Measurements from ENCODE around the gene ASPA.
"Not testable (repeated sequence)": the region's sequence is repeated elsewhere in the genome, so short reads cannot be mapped to it uniquely, and the experiment has no call there.

Gene ASPA

GRCh38 chr17:3510090-3510489, 34.3 kb downstream of the ASPA start:
- no peak for DNase-seq

- DNase-seq = no peak
Observed at GRCh38 chr17:3511852-3512504, 36.2 kb downstream of the ASPA start.

GRCh38 chr17:3512505-3513171, 36.8 kb downstream of the ASPA start:
- no peak for DNase-seq

- DNase-seq = no peak
Observed at GRCh38 chr17:3513305-3514035, 37.7 kb downstream of the ASPA start.

- not testable (repeated sequence) for DNase-seq
Observed at GRCh38 chr17:3514167-3514566, 38.4 kb downstream of the ASPA start.

GRCh38 chr17:3514873-3515272, 39.1 kb downstream of the ASPA start:
- DNase-seq = no peak

- not testable (repeated sequence) for DNase-seq
Observed at GRCh38 chr17:3519472-3519871, 43.7 kb downstream of the ASPA start.

- DNase-seq = no peak
Observed at GRCh38 chr17:3524024-3524423, 48.2 kb downstream of the ASPA start.

GRCh38 chr17:3526491-3526890, 50.7 kb downstream of the ASPA start:
- DNase-seq = no peak

GRCh38 chr17:3526971-3527370, 51.2 kb downstream of the ASPA start:
- no peak for DNase-seq

GRCh38 chr17:3527468-3527867, 51.7 kb downstream of the ASPA start:
- no peak for DNase-seq

- DNase-seq = no peak
Observed at GRCh38 chr17:3527896-3528295, 52.1 kb downstream of the ASPA start.

- DNase-seq = no peak
Observed at GRCh38 chr17:3528403-3528851, 52.6 kb downstream of the ASPA start.

- no peak for DNase-seq
Observed at GRCh38 chr17:3528880-3529511, 53.2 kb downstream of the ASPA start.

- no peak for DNase-seq
Observed at GRCh38 chr17:3529817-3530741, 54.3 kb downstream of the ASPA start.

GRCh38 chr17:3531266-3532101, 55.7 kb downstream of the ASPA start:
- DNase-seq = no peak

- DNase-seq = no peak
Observed at GRCh38 chr17:3532106-3532858, 56.5 kb downstream of the ASPA start.

- no peak for DNase-seq
Observed at GRCh38 chr17:3532859-3533142, 57.0 kb downstream of the ASPA start.

GRCh38 chr17:3533752-3534151, 58.0 kb downstream of the ASPA start:
- no peak for DNase-seq

- no peak for DNase-seq
Observed at GRCh38 chr17:3534881-3535252, 59.1 kb downstream of the ASPA start.
